Gastrocnemius medialis (tissue), 4 donors: Measurements from ENCODE around the gene WDR20.

Experiments
- POLR2A ChIP-seq, 2 donors: fragments of 450-650 bp; IDR thresholded peaks; one replicate each; pipeline ENCODE4 v1.6.1; 2017; ENCODE audit warnings: antibody characterized with exemption in 2 of 2, mild to moderate bottlenecking in 2 of 2, moderate library complexity in 2 of 2
- TF ChIP-seq, protein P1 (sequence below), 5 experiments: fragments of 450-650 bp in 3 of 5; fragments of 200-600 bp in 2 of 5; sonication (generic) in 2 of 5; IDR thresholded peaks in 4 of 5; conservative IDR thresholded peaks in 1 of 5; 1 replicate in 4 of 5; 2 replicates in 1 of 5; pipeline ENCODE4 v1.5.1; 2016 to 2019; ENCODE audit warnings: antibody characterized with exemption in 5 of 5, mild to moderate bottlenecking in 3 of 5, moderate library complexity in 3 of 5

DNA sequence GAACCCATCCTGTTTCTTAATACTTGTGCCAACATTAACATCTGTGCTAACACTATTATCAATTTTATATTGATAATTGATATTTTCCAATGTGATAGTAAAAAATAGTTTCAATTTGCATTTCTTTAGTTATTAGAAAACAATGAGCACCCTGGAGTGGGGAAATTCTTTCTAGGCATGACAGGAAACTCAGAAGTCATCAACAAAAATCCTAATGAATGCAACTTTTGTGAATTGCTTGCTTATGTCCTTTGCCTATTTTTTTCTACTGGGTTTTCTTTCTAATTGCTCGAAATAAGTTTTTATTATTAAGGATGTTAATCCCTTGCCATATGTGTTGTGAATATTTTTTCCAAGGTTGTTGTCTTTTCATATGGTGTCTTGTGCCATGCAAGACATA lies 18.1 kb upstream of the WDR20 start:
- TF ChIP-seq, protein P1, sequence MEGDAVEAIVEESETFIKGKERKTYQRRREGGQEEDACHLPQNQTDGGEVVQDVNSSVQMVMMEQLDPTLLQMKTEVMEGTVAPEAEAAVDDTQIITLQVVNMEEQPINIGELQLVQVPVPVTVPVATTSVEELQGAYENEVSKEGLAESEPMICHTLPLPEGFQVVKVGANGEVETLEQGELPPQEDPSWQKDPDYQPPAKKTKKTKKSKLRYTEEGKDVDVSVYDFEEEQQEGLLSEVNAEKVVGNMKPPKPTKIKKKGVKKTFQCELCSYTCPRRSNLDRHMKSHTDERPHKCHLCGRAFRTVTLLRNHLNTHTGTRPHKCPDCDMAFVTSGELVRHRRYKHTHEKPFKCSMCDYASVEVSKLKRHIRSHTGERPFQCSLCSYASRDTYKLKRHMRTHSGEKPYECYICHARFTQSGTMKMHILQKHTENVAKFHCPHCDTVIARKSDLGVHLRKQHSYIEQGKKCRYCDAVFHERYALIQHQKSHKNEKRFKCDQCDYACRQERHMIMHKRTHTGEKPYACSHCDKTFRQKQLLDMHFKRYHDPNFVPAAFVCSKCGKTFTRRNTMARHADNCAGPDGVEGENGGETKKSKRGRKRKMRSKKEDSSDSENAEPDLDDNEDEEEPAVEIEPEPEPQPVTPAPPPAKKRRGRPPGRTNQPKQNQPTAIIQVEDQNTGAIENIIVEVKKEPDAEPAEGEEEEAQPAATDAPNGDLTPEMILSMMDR (IDR thresholded peaks at IDR 0.05 in 4 of 5, conservative IDR thresholded peaks at IDR 0.05 in 1 of 5) = no peak
- TF ChIP-seq POLR2A (IDR thresholded peaks at IDR 0.05) = no peak
